Ishikawa (cell line): Measurements from ENCODE around the gene TOX2.

ENCODE experiments used
- CEBPB ChIP-seq: IDR thresholded peaks from 2 replicates; pipeline ENCODE4 v1.6.1; 2012
- EP300 ChIP-seq: IDR thresholded peaks from 2 replicates; pipeline ENCODE4 v1.6.1; 2012; ENCODE audit warnings: borderline replicate concordance
- RAD21 ChIP-seq: IDR thresholded peaks from 2 replicates; pipeline ENCODE4 v1.6.1; 2012; ENCODE audit warnings: low read depth
- TAF1 ChIP-seq: IDR thresholded peaks from 2 replicates; pipeline ENCODE4 v1.6.1; 2012; ENCODE audit warnings: low read depth, mild to moderate bottlenecking
- TCF12 ChIP-seq: IDR thresholded peaks from 2 replicates; pipeline ENCODE4 v1.6.1; 2012; ENCODE audit warnings: low read depth
- TEAD4 ChIP-seq: IDR thresholded peaks from 2 replicates; pipeline ENCODE4 v1.6.1; 2012
- YY1 ChIP-seq: IDR thresholded peaks from 2 replicates; pipeline ENCODE4 v1.6.1; 2012; ENCODE audit warnings: low read depth
- ZBTB7A ChIP-seq: IDR thresholded peaks from 2 replicates; pipeline ENCODE4 v1.6.1; 2012; ENCODE audit warnings: low read depth
- TF ChIP-seq, protein P1 (sequence below): IDR thresholded peaks from 2 replicates; pipeline ENCODE4 v1.6.1; 2012; ENCODE audit warnings: low read depth, mild to moderate bottlenecking
- TF ChIP-seq, protein P2 (sequence below): IDR thresholded peaks from 2 replicates; pipeline ENCODE4 v1.6.1; 2012

DNA sequence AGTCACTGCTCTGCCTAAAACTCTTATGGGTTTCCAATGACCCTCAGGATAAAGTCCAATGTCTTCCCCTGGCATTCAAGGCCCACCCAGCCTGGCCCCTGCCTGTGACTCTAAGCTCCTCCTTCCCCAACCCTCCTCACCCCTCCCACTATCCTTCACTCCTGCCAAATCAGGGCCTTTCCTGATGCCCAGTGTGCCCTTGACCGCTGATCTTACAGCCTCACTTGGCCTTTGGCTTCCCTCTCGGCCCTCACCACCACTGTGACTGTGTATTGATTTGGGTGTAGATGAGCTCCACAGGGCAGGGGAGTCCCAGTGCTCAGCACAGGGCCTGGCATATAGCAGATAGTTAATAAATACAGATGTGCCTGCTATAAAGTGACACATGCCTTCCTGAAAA lies 115.7 kb downstream of the TOX2 start:
- no peak for TF ChIP-seq TCF12
- TF ChIP-seq TAF1 = no peak
- no peak for TF ChIP-seq TEAD4
- no peak for TF ChIP-seq CEBPB
- TF ChIP-seq, protein P1, sequence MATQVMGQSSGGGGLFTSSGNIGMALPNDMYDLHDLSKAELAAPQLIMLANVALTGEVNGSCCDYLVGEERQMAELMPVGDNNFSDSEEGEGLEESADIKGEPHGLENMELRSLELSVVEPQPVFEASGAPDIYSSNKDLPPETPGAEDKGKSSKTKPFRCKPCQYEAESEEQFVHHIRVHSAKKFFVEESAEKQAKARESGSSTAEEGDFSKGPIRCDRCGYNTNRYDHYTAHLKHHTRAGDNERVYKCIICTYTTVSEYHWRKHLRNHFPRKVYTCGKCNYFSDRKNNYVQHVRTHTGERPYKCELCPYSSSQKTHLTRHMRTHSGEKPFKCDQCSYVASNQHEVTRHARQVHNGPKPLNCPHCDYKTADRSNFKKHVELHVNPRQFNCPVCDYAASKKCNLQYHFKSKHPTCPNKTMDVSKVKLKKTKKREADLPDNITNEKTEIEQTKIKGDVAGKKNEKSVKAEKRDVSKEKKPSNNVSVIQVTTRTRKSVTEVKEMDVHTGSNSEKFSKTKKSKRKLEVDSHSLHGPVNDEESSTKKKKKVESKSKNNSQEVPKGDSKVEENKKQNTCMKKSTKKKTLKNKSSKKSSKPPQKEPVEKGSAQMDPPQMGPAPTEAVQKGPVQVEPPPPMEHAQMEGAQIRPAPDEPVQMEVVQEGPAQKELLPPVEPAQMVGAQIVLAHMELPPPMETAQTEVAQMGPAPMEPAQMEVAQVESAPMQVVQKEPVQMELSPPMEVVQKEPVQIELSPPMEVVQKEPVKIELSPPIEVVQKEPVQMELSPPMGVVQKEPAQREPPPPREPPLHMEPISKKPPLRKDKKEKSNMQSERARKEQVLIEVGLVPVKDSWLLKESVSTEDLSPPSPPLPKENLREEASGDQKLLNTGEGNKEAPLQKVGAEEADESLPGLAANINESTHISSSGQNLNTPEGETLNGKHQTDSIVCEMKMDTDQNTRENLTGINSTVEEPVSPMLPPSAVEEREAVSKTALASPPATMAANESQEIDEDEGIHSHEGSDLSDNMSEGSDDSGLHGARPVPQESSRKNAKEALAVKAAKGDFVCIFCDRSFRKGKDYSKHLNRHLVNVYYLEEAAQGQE = no peak
- TF ChIP-seq, protein P2, sequence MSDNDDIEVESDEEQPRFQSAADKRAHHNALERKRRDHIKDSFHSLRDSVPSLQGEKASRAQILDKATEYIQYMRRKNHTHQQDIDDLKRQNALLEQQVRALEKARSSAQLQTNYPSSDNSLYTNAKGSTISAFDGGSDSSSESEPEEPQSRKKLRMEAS = no peak
- TF ChIP-seq EP300 = no peak
- TF ChIP-seq ZBTB7A = no peak
- TF ChIP-seq YY1 = no peak
- no peak for TF ChIP-seq RAD21
